ENCODE data around the gene SNX25.
"Not testable (repeated sequence)": the region's sequence is repeated elsewhere in the genome, so short reads cannot be mapped to it uniquely, and the experiment has no call there.

SNX25 gene

DNA sequence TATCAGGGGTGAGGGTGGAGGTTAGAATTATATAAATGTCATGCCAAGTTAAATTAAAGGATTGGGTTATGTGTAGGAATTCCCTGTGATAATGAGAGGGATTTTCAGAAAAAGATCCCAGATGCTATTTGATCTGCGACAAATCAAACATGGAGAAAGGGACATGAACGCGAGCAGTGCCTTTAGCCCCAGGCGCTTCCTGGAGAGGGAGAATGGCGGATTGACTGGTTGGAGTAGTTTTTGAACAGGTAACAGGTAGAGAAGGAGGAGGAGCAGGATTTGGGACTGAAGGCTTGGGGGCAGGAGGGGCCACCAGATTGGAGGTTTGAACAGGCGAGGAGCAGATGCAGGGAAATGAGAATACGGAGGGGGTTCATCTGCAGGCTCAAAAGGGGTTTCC lies 119.2 kb downstream of the SNX25 start:
- ATAC-seq = no peak
- TF ChIP-seq ZNF565 (CRISPR knock-in tag; conservative IDR thresholded peaks at IDR 0.05; ENCODE audit: low read depth) (no peak), GLIS3 (CRISPR knock-in tag; IDR thresholded peaks at IDR 0.05) (no peak), ZNF70 (CRISPR knock-in tag; IDR thresholded peaks at IDR 0.05) (no peak)
- TF ChIP-seq, protein P1, sequence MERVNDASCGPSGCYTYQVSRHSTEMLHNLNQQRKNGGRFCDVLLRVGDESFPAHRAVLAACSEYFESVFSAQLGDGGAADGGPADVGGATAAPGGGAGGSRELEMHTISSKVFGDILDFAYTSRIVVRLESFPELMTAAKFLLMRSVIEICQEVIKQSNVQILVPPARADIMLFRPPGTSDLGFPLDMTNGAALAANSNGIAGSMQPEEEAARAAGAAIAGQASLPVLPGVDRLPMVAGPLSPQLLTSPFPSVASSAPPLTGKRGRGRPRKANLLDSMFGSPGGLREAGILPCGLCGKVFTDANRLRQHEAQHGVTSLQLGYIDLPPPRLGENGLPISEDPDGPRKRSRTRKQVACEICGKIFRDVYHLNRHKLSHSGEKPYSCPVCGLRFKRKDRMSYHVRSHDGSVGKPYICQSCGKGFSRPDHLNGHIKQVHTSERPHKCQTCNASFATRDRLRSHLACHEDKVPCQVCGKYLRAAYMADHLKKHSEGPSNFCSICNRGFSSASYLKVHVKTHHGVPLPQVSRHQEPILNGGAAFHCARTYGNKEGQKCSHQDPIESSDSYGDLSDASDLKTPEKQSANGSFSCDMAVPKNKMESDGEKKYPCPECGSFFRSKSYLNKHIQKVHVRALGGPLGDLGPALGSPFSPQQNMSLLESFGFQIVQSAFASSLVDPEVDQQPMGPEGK (CRISPR knock-in tag; IDR thresholded peaks at IDR 0.05; ENCODE audit: borderline replicate concordance) = no peak
- TF ChIP-seq, protein P2, sequence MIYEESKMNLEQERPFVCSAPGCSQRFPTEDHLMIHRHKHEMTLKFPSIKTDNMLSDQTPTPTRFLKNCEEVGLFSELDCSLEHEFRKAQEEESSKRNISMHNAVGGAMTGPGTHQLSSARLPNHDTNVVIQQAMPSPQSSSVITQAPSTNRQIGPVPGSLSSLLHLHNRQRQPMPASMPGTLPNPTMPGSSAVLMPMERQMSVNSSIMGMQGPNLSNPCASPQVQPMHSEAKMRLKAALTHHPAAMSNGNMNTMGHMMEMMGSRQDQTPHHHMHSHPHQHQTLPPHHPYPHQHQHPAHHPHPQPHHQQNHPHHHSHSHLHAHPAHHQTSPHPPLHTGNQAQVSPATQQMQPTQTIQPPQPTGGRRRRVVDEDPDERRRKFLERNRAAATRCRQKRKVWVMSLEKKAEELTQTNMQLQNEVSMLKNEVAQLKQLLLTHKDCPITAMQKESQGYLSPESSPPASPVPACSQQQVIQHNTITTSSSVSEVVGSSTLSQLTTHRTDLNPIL (CRISPR knock-in tag; IDR thresholded peaks at IDR 0.05; ENCODE audit: low read depth) = no peak

DNA sequence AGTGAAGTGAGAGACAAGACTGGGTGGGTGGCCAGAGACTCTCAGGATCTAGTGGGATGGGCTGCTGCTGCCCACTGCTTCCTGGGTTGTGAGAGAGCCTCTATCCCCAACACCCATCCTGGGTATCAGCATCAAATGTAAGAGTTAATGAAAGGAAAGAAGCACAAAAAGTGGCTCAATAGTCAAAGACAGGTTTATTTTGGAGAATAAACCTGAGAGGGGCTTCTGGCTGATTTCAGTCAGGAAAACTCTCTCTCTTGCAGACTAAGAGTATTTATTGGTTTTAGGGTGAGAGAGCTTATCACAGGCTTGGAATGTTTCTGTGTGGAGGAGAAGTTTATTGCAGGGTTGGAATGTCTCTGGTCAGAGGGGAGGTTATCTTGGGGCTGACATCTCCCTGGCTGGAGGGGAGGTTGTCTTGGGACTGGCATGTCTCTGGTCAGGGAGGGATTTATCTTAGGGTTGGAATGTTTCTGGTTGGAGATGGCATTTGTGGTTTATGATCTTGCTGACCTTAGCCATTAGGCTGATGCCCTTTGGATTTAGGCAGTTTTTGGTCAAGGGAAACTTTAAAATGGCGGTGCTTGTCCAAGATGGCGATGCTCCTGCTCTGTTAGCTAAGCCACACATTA lies 120.6 kb downstream of the SNX25 start:
- not testable (repeated sequence) for ATAC-seq

DNA sequence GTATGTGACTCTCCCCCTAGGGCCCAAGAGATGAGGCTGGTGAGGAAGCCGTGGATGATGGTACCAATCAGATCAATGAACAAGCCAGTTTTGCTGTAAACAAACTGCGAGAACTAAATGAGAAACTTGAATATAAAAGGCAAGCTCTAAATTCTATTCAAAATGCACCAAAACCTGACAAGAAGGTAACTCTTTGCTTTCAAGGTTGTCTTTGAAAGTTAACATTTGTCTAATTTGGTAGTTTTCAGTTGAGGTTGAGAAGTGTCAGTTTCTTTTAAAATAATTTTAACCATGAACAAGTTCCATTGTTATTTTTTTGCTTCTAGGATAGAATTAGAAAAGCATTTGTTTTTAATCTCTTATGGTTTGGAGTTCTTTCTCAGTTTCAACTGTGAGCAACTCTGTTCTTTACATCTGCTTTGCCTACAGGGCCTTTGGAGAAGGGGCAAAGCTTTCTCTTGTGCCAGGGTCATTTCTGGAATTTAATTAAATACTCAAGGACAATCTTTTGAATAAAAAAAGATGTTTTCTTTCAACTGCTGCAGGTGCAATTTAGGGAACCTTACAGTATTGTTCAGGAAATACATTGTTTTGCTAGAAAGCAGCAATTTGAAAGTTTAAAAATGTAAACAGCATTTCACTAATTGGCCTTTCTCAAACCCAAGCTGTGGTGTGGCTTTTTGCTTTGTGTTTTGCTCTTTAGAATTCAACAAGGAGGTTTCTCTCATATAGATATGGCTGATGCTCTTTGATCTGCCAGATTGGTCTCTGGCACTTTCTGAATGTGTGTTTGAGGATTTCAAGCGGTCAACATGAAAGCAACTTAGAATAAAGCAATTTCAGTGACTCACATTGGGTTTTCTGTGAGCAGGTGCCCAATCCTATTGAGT lies 123.4 kb downstream of the SNX25 start:
- ATAC-seq = no peak
- no peak for TF ChIP-seq OSR1 (CRISPR knock-in tag; IDR thresholded peaks at IDR 0.05)
- TF ChIP-seq, protein P2 (CRISPR knock-in tag; IDR thresholded peaks at IDR 0.05; ENCODE audit: low read depth) = no peak
- TF ChIP-seq ZFP3 (CRISPR knock-in tag; IDR thresholded peaks at IDR 0.05) = no peak
- no peak for TF ChIP-seq TOX (CRISPR knock-in tag; IDR thresholded peaks at IDR 0.05; ENCODE audit: borderline replicate concordance)
- TF ChIP-seq, protein P3, sequence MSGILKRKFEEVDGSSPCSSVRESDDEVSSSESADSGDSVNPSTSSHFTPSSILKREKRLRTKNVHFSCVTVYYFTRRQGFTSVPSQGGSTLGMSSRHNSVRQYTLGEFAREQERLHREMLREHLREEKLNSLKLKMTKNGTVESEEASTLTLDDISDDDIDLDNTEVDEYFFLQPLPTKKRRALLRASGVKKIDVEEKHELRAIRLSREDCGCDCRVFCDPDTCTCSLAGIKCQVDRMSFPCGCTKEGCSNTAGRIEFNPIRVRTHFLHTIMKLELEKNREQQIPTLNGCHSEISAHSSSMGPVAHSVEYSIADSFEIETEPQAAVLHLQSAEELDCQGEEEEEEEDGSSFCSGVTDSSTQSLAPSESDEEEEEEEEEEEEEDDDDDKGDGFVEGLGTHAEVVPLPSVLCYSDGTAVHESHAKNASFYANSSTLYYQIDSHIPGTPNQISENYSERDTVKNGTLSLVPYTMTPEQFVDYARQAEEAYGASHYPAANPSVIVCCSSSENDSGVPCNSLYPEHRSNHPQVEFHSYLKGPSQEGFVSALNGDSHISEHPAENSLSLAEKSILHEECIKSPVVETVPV (CRISPR knock-in tag; IDR thresholded peaks at IDR 0.05) = no peak
- TF ChIP-seq, protein P1 (CRISPR knock-in tag; IDR thresholded peaks at IDR 0.05; ENCODE audit: borderline replicate concordance) = no peak
- no peak for TF ChIP-seq GLIS3 (CRISPR knock-in tag; IDR thresholded peaks at IDR 0.05)
- TF ChIP-seq ZNF565 (CRISPR knock-in tag; conservative IDR thresholded peaks at IDR 0.05; ENCODE audit: low read depth) = no peak
- TF ChIP-seq ZC3H10 (CRISPR knock-in tag; IDR thresholded peaks at IDR 0.05) = no peak
- TF ChIP-seq ZFP30 (CRISPR knock-in tag; IDR thresholded peaks at IDR 0.05) = no peak

DNA sequence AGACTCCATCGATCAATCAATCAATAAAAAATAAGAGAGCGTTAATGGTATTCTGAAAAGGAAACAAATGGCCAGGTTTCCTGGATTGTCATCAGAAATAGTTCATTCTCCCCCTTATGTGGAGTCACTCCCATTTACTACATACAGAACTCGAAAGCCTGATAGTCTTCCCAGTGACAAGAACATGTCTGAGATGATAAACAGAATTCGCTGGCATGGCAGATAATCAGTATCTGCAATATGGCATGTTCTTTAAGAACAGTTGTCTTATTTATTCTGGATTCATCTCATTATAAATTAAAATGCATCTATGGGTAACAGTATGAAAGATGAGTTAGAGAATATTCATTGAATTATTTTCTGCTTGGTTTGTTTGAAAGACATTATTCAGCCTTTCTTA lies 124.9 kb downstream of the SNX25 start:
- ATAC-seq = no peak
- TF ChIP-seq, protein P3 (CRISPR knock-in tag; IDR thresholded peaks at IDR 0.05) = no peak
- TF ChIP-seq SNAI2 (CRISPR knock-in tag; IDR thresholded peaks at IDR 0.05) = no peak
- no peak for TF ChIP-seq OSR1 (CRISPR knock-in tag; IDR thresholded peaks at IDR 0.05)
- no peak for TF ChIP-seq PPARA (CRISPR knock-in tag; IDR thresholded peaks at IDR 0.05; ENCODE audit: borderline replicate concordance)

DNA sequence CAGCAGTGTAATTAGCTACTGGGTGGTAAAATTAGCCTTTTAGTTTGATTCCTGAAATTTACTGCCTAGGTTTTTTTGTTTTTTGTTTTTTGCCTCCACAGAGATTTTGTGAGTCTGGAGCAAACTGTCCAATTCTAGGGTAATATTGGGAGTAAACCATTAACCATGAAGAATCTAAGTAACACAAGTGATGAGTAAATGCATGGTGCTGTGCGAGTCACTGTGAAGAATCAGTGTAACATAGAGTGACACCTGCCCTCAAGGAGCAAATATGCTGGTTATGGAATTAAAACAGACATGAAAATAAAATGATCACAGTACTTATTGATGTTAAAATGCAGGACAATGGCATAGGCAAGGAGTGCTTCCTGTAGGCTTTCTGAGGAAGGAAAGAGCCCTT lies 126.2 kb downstream of the SNX25 start:
- TF ChIP-seq ESRRG (CRISPR knock-in tag; IDR thresholded peaks at IDR 0.05) (no peak), OSR1 (CRISPR knock-in tag; IDR thresholded peaks at IDR 0.05) (no peak), TCF4 (CRISPR knock-in tag; IDR thresholded peaks at IDR 0.05; ENCODE audit: borderline replicate concordance) (no peak), CSDC2 (CRISPR knock-in tag; IDR thresholded peaks at IDR 0.05) (no peak), GLIS3 (CRISPR knock-in tag; IDR thresholded peaks at IDR 0.05) (no peak), ZFP3 (CRISPR knock-in tag; IDR thresholded peaks at IDR 0.05) (no peak), BACH2 (CRISPR knock-in tag; IDR thresholded peaks at IDR 0.05; ENCODE audit: borderline replicate concordance) (no peak), ZNF565 (CRISPR knock-in tag; conservative IDR thresholded peaks at IDR 0.05; ENCODE audit: low read depth) (no peak)
- TF ChIP-seq, protein P4, sequence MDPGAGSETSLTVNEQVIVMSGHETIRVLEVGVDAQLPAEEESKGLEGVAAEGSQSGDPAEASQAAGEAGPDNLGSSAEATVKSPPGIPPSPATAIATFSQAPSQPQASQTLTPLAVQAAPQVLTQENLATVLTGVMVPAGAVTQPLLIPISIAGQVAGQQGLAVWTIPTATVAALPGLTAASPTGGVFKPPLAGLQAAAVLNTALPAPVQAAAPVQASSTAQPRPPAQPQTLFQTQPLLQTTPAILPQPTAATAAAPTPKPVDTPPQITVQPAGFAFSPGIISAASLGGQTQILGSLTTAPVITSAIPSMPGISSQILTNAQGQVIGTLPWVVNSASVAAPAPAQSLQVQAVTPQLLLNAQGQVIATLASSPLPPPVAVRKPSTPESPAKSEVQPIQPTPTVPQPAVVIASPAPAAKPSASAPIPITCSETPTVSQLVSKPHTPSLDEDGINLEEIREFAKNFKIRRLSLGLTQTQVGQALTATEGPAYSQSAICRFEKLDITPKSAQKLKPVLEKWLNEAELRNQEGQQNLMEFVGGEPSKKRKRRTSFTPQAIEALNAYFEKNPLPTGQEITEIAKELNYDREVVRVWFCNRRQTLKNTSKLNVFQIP (CRISPR knock-in tag; IDR thresholded peaks at IDR 0.05; ENCODE audit: borderline replicate concordance, low read depth) = no peak
- ATAC-seq = no peak
